Stimulated activated CD4-positive, alpha-beta T cell treated with anti-CD3 and anti-CD28 coated beads, Interleukin-4, amount 100 ng/mL, for 48 hours (primary cell): ENCODE results near the gene RBM10.

Source experiments
- DNase-seq, 2 donors: peaks; one replicate each; pipeline ENCODE4 v3.0.0-alpha.2; 2020; ENCODE audit warnings: low read depth in 2 of 2

RBM10 gene

DNA sequence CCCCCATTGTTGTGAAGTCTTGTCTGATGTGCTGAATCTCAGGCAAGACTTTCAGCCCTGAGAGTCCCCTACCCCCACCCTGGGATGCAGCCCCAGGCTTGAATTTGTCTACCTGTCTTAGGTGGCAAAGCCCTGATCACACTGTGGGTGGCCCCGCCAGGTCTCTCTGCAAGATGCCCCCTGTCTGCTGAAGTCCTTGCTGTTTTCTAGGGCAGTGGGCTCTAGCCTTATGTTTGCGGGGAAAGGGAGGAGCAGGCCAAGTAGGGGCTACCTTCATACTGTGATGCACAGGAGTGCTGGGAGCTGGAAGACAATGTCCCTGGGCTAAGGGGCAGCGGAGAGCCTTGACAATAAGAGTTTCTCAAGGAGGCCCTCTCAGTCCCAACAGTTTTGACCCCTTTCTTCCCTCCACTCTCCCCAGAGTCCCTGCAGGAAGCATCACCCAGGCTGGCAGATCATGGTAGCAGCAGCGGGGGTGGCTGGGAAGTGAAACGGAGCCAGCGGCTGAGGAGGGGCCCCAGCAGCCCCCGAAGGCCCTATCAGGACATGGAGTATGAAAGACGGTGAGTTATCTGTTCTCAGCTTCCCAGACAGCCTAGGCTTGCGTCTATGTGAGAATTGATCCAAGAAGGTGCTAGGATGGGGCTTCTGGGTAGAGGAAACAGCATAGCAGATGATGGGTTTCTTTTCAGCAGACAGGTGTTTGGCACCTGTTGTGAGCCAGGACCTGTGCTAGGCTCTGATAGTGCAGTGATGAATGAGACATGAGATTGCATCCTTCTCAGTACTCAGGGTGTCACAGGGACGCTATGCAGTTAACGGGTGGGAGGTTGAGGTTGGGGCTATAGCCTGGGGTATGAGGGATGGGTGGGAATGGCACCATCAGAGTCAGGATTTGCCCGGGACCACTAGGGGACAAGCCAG, 2.2 kb downstream of the RBM10 start:
- no peak for DNase-seq

DNA sequence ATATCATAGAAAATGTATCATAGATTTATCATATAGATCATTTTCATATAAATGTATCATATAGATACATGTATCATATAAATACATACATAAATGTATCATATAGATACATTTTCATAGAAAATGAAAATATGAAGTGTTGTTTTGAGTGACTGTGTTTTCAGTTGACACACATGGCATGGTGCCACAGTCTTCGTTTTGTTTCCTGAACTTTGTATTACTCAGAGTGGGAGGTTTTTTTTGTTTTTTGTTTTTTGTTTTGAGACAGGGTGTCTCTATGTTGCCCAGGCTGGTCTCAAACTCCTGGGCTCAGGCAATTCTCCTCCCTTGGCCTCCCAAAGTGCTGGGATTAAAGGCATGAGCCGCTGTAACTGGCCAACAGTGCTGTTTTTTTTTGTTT, 3.9 kb downstream of the RBM10 start:
- DNase-seq, result no peak

DNA sequence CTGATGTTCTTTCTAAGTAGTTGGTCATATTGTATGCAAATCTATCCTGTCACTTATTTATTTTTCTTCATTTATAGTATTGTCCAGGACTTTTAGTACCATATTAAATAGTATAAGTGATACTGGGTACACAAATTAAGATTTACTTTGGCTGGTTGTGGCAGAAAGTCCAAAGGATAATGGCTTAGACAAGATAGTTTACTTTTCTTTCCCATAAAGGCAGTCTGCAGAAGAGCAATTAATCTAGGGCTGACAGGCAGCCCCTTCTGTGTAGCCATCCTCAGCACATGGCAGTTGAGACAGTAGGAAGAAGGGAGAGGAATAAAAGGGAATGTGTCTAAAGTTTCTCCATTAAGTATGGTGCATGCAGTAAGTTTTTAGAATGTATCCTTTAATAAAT, 6.4 kb downstream of the RBM10 start:
- no peak for DNase-seq

DNA sequence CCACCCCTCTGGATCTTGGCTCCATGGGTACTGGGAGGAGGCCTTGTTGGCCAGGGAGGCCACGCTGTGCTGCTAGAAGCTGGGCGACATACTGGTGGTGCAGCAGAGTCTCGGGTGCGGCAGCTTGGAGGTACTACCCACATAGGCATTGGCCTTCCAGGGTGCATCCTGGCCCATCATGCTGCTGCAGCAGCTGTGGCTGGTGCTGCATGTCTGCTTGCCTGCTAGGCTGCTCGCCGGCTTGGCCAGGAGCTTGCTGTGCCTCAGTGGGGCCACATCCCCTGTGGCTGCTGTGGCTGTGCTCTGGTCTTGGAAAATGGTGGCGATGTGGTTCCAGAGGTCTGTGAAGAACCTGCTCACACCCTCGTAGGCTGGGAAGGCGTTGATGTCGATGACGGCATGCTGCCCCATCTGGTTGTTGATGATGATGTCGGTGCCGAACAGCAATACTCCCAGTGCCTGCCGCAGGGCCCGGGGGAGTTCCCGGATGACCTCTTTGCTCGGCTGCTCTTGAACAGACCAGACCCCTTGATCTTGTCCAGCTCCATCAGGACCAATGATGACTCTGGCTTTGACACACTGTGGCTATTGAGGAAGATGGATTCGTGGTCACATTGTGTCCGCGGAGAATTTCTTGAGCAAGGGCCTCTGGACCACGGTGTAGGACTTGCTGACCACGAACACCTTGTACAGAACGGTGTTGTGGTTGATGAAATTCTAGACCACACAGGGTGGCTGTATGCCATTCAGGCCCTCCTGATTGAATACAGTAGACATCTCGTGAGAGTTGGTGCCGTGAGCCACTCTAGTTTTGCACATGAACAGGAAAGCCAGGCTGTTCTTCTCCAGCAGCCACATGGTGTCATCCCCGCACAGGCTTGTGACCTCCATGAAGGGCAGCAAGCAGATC, 11.8 kb downstream of the RBM10 start:
- no peak for DNase-seq

DNA sequence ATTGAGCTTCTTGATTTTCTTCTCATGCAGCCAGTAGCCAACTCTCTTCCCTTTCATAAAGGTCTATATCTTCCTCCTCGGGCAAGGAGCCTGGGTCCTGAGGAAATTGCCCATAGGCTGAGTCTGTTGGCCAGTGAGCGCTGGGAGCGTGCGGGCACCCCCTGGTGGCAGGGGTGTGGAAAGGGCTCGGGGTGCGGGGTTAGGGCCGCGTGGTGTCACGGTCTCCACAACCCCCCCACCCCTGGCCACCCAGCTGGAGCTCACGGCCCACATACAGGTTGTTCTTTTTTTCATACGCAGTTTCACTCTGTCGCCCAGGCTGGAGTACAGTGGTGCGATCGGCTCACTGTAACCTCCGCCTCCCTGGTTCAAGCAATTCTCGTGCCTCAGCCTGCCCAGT, 13.1 kb downstream of the RBM10 start:
- DNase-seq, result no peak

DNA sequence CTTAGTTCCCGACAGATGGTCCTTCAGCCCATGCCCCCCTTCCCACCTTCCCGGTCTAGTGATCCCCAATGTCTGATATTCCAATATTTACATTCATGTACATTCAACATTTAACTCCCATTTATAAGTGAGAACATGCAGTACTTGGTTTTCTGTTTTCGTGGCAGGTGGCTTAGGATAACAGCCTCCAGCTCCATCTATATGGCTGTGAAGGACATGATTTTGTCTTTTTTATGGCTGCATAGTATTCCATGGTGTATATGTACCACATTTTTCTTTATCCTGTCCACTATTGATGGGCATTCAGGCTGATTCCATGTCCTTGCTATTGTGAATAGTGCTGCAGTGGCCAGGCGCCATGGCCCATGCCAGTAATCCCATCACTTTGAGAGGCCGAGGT, 13.8 kb downstream of the RBM10 start:
- DNase-seq, result no peak

DNA sequence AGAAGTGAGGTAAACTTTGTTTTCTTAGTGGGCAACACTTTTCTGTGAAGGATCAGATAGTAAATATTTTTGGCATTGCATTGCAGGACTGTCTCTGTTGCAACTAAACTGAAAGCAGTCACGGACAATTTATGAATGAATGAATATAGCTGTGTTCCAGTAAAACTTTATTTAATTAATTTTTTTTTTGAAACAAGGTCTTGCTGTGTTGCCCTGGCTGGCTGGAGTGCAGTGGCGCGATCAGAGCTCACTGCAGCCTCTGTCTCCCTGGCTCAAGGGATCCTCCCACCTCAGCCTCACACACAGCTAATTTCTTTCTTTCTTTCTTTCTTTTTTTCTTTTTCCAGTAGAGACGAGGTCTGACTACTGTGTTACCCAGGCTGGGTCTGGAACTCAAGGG, 15.8 kb downstream of the RBM10 start:
- DNase-seq, result no peak

DNA sequence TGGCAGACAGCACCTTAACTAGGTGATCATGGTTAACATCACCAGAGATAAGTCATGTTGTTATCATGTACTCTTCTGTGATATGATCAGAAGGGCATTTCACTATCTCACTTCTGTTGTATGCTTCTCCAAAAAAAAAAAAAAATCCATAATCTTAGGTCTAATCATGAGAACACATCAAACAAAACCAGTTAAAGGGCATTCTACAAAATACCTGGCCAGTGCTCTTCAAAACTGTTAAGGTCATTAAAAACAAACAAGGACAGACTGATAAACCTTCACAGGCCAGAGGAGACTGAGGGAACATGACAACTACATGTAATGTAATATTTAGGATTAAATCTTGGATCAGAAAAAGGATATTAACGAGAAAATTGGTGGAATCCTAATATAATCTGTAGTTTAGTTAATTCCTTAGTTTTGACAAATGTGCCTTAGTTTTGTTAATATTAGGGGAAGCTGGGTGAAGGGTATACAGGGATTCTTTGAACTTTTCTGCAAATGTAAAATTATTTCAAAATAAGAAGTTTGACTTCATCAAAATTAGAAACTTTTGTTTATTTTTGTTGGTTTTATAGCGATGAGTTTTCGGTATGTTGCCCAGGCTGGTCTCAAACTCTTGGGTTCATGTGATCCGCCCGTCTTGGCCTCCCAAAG, 18.0 kb downstream of the RBM10 start:
- DNase-seq, result no peak

DNA sequence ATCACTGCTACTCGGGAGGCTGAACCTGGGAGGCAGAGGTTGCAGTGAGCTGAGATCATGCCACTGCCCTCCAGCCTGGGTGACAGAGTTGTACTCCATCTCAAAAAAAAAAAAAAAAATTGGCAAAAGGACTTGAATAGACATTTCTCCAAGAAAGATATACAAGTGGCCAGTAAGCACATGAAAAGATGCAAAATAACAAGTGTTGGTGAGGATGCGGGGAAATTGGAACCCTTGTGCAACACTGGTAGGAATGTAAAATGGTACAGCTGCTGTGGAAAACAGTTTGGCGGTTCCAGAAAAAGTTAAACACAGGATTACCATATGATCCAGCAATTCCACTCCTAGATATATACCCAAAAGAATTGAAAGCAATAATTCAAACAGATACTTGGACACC, 19.4 kb downstream of the RBM10 start:
- no peak for DNase-seq

DNA sequence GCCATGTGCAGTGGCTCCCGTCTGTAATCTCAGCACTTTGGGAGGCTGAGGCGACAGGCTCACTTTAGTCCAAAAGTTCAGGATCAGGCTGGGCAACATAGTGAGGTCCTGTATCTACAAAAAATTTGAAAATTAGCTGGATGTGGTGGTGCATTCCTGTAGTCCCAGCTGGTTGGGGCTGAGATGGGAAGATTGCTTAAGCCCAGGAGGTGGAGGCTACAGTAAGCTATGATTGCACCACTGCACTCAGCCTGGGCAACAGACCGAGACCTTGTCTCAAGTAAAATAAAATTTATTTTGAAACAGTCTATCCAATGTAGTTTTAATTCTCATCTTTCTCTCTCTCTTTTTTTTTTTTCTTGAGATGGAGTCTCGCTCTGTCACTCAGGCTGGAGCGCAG, 21.1 kb downstream of the RBM10 start:
- no peak for DNase-seq

DNA sequence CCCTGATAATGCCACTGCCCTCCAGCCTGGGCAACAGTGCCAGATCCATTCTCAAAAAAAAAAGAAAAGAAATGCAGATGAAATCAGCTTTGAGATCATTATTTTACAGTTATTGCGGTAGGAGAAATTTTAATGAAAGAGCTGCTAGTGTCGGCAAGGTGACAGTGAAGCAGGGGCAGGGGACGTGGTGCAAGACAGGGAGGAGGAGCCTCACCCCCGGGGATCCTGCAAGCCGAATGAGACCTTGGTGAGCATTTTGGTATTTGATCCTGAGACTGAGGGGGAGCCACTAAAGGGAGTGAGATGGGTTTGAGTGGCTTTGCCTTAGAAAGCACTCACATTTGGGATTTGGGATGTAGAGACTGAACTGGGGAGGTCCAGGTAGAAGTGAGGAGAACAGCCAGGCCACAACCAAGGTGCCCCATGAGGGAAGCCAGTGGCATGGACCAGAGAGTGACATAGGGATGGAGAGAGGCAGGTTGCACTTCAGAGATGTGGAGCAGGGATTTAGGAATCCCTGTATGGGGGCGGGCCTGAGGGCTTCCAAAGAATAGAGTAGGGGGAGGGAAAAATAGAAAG, 23.6 kb downstream of the RBM10 start:
- DNase-seq, result no peak

DNA sequence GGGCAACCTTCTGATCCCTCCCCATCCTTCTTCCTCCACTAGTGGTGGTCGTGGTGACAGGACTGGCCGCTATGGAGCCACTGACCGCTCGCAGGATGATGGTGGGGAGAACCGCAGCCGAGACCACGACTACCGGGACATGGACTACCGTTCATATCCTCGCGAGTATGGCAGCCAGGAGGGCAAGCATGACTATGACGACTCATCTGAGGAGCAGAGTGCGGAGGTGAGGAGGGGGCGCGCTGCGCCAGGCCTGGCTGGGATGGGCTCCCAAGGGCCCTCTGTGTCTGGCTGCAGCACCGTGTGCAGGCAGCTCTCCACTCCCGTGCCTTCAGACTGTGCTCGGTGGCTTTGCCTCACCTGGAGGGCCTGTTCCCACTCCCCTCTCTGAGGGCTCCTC, 24.3 kb downstream of the RBM10 start:
- DNase-seq, result no peak

DNA sequence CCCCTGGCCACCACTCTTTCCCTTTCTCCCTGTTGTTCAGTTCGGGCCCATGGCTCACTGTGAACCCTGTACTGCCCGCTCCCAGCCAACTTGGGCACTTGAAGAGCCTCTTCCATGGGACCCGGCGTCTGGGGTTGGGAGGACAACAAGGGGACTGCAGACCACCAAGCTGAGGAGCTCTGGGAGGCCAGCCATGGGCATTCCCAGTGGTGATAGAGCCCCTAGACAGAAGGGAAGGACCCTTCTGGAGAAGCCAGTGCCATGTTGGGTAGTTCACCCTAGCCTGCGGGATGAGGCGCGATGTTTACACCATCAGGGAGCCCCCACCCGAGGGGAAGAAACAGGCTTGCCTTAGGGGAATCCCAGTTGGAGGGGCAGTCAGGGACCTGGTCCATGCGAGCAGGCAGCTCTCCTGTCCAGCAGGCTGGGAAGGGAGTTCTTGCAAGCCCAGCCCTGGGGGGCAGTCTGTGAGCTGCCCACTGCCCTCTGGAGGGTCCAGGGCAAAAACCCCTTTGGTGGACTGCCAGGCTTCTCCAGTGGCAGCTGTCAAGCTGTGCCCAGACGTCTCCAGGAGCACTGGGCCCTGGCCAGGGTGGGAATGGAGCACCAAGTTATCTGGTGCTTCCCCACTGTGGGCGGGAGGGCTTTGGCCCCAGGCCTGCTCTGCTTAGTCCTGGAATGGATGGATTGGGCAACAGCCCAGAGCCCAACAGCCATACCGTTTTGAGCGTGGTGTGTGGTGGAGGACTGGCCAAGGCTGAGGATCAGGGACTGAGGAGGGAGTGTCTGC, 24.9 kb downstream of the RBM10 start:
- DNase-seq, result no peak

DNA sequence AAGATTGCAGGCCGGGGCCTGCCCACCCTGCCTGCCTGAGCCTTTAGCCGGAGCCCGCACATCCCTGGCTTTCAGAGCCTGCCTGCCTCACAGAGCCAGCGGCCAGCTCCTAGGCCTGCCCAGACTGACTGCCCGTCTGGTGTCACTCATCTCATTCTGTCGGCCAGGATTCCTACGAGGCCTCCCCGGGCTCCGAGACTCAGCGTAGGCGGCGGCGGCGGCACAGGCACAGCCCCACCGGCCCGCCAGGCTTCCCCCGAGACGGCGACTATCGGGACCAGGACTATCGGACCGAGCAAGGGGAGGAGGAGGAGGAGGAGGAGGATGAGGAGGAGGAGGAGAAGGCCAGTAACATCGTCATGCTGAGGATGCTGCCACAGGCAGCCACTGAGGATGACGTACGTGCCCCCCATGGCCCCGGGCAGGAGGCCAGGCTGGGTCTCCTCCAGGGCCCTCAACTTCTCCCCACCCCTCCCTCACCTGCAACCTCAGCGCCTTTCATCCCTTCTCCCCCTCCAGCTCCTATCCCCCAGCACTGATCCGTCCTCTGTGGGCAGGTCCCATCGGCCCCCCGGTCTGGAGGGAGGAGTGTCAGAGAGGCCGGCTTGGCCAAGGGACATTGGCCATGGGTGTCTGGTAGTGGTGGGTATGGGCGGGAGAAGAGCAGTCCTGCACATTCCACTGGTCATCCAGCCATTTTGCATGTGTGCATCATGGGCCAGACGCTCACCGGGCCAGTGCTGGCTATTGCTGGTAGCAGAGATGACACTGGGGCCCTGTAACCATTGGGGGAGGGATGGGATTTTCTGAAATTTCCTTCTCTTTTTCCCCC, 26.1 kb downstream of the RBM10 start:
- no peak for DNase-seq

DNA sequence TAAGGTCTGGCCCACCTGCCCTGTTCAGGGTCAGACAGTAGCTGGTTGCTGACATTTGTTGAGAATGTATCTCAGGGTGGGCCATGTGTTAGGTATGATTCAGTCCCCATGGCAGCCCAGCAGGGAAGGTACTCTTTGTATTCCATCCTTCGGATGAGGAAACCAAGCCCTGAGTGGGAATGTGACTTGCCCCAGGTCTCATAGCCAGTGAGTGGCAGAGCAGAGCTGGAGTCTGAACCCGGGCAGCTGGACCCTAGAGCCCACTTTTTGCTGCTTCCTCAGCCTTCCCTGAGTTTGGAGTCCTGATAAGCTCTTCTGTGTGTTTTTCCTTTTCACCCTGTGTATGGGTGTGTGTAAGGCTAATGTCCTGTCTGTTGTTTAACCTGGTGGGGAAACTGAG, 27.0 kb downstream of the RBM10 start:
- DNase-seq, result no peak

DNA sequence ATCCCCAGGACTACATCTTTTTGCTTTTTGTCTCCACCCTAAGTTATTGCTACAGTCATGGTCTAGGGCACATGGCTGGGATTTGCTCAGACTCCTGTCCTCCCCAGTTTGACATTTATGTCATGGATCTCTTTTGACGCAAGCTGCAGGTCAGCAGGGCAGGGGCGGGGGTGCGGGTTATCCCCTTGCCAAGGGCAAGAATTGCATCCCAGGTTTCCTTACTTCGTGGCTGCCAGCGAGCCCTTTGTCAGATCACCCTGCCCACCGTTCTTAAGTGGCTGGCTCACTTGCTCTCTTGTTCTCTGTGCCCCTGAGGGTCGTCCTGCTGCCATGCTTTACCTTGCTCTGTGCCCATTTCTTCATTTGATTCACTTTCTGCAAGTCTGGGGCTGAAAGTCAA, 27.5 kb downstream of the RBM10 start:
- no peak for DNase-seq

DNA sequence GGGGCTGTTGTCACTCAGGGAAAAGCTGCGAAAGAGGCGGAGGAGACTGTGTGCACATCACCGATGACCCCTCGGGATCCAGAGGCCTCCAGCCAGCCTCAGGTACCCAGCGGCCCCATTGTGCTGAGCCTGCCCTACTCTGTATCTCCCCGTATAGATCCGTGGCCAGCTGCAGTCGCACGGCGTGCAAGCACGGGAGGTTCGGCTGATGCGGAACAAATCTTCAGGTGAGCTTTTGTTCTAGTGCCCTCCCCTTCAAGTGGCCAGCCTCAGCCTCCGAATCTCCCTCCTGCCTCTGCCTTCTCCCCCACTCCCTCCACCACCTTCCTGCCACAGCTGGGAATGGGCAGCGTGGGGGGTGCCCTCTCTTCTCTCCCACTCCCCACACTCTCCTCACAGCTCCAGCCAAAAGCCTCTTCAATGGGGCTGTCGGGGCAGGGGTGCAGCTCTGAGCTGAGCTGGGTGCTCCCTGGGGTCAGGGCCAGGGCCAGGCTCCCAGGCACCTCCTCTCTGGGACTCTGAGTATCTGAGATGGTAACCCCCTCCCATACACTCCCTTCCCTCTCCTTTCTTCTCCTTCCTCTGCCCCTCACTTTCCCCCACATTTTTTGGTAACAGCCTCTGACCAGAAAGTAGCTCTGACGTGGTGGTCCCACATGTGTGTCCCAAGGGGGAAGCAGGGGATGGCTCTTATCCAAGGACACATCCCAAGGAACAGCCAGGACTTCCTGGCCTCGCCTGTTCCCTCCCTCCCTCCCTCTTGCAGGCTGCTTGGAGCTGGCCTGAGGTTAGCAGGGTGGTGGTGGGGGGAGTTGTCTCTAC, 28.2 kb downstream of the RBM10 start:
- no peak for DNase-seq

DNA sequence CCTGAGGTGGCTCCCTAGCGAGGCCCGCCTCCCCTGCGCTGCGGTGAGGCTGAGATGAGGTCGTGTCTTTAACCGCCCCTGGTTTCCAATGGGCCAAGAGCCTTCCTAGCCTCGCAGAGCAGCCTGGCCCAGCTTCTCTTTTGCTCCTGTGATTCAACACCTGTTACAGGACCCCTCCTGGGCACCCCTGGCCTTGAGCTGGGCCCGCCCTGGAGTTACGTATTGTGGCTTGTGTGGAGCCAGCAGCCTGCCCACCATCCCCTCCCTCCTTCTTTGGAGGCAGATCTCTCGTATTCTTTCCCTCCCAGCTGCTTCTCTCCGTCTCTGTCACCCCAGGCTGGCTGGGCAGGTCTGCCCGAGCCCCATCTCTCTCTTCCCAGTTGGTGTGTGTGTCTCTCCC, 29.4 kb downstream of the RBM10 start:
- DNase-seq, result no peak

DNA sequence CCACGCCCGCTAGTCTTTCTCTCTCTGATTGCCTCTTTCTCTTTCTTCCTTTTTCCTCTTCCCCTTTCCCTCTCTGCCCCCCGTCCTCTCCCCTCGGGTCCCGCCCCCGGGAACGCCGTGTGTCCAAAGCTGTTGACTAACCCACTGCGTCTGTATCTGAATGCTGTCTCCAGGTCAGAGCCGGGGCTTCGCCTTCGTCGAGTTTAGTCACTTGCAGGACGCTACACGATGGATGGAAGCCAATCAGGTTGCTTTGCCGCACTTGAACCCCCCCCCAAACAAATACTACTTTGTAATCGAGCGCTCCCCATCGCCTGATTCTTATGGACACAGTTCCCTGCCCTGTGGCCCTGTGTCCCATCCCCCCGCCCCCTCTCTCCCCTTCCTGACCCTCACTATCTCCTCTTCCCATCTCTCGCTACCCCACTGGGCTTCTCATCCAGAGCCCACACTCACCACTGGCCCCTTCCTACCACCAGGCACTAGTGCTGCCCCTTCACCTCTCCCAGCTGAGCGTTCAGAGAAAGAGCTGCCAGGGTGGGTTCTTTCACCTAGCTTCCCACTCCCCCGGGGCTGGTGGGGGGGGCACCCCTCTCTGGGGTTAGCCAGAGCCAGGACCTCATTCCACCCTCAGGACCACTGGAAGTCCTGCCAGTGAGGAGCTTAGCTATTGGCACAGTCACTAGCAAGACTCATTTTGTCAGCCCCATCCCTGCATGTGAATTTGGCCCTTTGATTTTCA, 30.0 kb downstream of the RBM10 start:
- no peak for DNase-seq
